ENCODE results near the gene SP100.

Gene SP100

GRCh38 chr2:230410861-230411569 lies 5.0 kb upstream of the SP100 start (continued):
- TF ChIP-seq REST (tag by site-specific recombination; IDR thresholded peaks at IDR 0.05) = no peak
- no peak for TF ChIP-seq SP7 (tag by site-specific recombination; IDR thresholded peaks at IDR 0.05)
- TF ChIP-seq ZNF174 (tag by site-specific recombination; IDR thresholded peaks at IDR 0.05) = no peak

- H3K27ac ChIP-seq (ENCODE audit: extremely low read depth, low read depth, low read length) = no peak overlapping the region; the same call in 1 of the 2 replicates
- no peaks in the 10 kb centered on the region for H3K9me3 ChIP-seq (ENCODE audit: control insufficient read depth, insufficient read depth, low read depth, low read length)
- no peaks in the 10 kb centered on the region for H3K36me3 ChIP-seq (ENCODE audit: control insufficient read depth in 2 of 2, insufficient read depth in 1 of 2, low read length in 2 of 2)
- ChIA-PET CTCF (interaction anchor here (0.6 to 0.7 kb wide), 3 partner anchors 184 to 618 kb away, joined by 3 to 5 read pairs (median 3); no protein-coding TSS in a partner anchor), POLR2A (interaction anchor here (0.6 kb wide), 1 partner anchor 1121 kb away, joined by 3 read pairs; no protein-coding TSS in a partner anchor)
- no peaks in the 10 kb centered on the region; the same call in 1 of the 2 replicates for H3K4me1 ChIP-seq (ENCODE audit: control insufficient read depth, insufficient read depth, low read length)
- peak overlapping the region; percentile 60 for H3K4me3 ChIP-seq (ENCODE audit: low read depth, low read length)
- 0 out of 2 replicates have a peak, but pooled peaks have one; percentile 12 for TF ChIP-seq ZFHX2 (tag by site-specific recombination; conservative IDR thresholded peaks at IDR 0.05)
- peak; percentile 71 for TF ChIP-seq ZBTB8A (tag by site-specific recombination; IDR thresholded peaks at IDR 0.05)
- no peak for TF ChIP-seq ZNF239 (tag by site-specific recombination; IDR thresholded peaks at IDR 0.05)
- 0 out of 2 replicates have a peak, but pooled peaks have one; percentile 32 for TF ChIP-seq PBX3 (CRISPR knock-in tag; IDR thresholded peaks at IDR 0.05)
- no peak for TF ChIP-seq MZF1 (tag by site-specific recombination; IDR thresholded peaks at IDR 0.05; ENCODE audit: borderline replicate concordance)
- peak; percentile 77 for TF ChIP-seq ZBTB26 (tag by site-specific recombination; optimal IDR thresholded peaks at IDR 0.05)
- TF ChIP-seq PRDM10 (tag by site-specific recombination; IDR thresholded peaks at IDR 0.05) = peak; percentile 64
- peak; percentile 40; the same call in 1 of the 2 replicates for TF ChIP-seq ZBTB17 (tag by site-specific recombination; IDR thresholded peaks at IDR 0.05)
- TF ChIP-seq ZNF645 (tag by site-specific recombination; IDR thresholded peaks at IDR 0.05) = no peak
- TF ChIP-seq ZNF488 (tag by site-specific recombination; IDR thresholded peaks at IDR 0.05) = no peak
- peak; percentile 46 for TF ChIP-seq SP3 (tag by site-specific recombination; IDR thresholded peaks at IDR 0.05)
- no peak for TF ChIP-seq INSM2 (tag by site-specific recombination; IDR thresholded peaks at IDR 0.05)
- 0 out of 2 replicates have a peak, but pooled peaks have one; percentile 18 for TF ChIP-seq ZXDB (tag by site-specific recombination; IDR thresholded peaks at IDR 0.05)
- no peak for TF ChIP-seq ZNF768 (tag by site-specific recombination; IDR thresholded peaks at IDR 0.05)
- TF ChIP-seq GLIS2 (tag by site-specific recombination; IDR thresholded peaks at IDR 0.05) = peak; percentile 75
- TF ChIP-seq ZNF335 (tag by site-specific recombination; conservative IDR thresholded peaks at IDR 0.05) = peak; percentile 84
- peak; percentile 44 for TF ChIP-seq ZBTB48 (tag by site-specific recombination; IDR thresholded peaks at IDR 0.05)
These were observed 4.2 kb upstream of the SP100 start for GRCh38 chr2:230411570-230412370.

All from HEK293 (cell line).